HFFc6 (cell line): ENCODE data around the gene SIRT4. TPM values are rescaled to one million over a fixed set of nuclear protein-coding genes. Genes with fewer than 3 reads are reported as not detected.

Experiments used
- DNase-seq: peaks from one replicate; pipeline ENCODE4 v3.0.0-alpha.2; 2018
- H3K27ac Mint-ChIP-seq: 2 replicates; pipeline ENCODE4 v1.8.0; 2020; ENCODE audit warnings: mild to moderate bottlenecking, mixed read lengths
- H3K27me3 Mint-ChIP-seq: 2 replicates; pipeline ENCODE4 v1.8.0; 2021; ENCODE audit warnings: mild to moderate bottlenecking, moderate library complexity, mixed read lengths; ENCODE audit not compliant: insufficient read depth
- H3K36me3 Mint-ChIP-seq: 2 replicates; pipeline ENCODE4 v1.8.0; 2021; ENCODE audit warnings: low read depth, mixed read lengths
- H3K4me1 Mint-ChIP-seq: 2 replicates; pipeline ENCODE4 v1.8.0; 2020; ENCODE audit warnings: low read depth, mixed read lengths
- H3K4me3 Mint-ChIP-seq: 2 replicates; pipeline ENCODE4 v1.8.0; 2020; ENCODE audit warnings: mild to moderate bottlenecking, moderate library complexity, mixed read lengths
- H3K9me3 Mint-ChIP-seq: 2 replicates; pipeline ENCODE4 v1.8.0; 2020; ENCODE audit warnings: mild to moderate bottlenecking, mixed read lengths
- total RNA-seq, 6 experiments: library from RNA; stranded (reverse); fragmentation: NEBNext Ultra II Directional; extraction: Animal tissue kit (Norgen Biotek cat#: 25700); gene quantifications; 2 replicates in 1 of 6; 3 replicates in 5 of 6; pipeline ENCODE4 v1.2.3, GENCODE V29; 2021
- TF ChIP-seq, protein P1 (sequence below): fragments of 200-600 bp; sonication (generic); IDR thresholded peaks from 2 replicates; pipeline ENCODE4 v1.5.0; 2021; ENCODE audit warnings: antibody characterized with exemption, mild to moderate bottlenecking

SIRT4 gene
- total RNA-seq, 6 experiments from 2014 or later, result 0.84 to 2.1 (median 1.1) TPM

DNA sequence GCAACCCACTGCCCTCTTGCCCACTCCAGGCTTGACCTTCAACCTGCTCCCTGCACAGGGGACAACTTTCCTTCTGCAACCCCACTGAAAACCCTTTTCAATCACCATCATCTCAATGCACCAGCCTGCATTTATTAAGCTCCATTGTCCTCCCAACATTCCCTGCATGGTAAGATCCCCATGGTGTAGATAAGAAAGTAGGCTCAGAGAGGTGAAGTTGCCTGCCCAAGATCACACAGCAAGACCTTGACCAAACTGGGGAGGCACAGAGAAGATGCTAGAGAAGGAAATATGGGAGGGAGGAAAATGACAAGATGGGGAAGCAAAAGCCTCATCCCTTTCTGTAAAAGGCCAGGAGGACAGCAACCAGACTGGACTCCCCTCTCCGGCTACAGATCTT is 57.0 kb downstream of the SIRT4 start:
- Mint-ChIP-seq H3K36me3 (no peaks in the 10 kb centered on the region), H3K4me1 (no peaks in the 10 kb centered on the region), H3K4me3 (no peak overlapping the region), H3K27ac (no peak overlapping the region), H3K9me3 (no peaks in the 10 kb centered on the region), H3K27me3 (peaks cover 26% of the 10 kb centered on the region)
- DNase-seq, result no peak
- TF ChIP-seq, protein P1, sequence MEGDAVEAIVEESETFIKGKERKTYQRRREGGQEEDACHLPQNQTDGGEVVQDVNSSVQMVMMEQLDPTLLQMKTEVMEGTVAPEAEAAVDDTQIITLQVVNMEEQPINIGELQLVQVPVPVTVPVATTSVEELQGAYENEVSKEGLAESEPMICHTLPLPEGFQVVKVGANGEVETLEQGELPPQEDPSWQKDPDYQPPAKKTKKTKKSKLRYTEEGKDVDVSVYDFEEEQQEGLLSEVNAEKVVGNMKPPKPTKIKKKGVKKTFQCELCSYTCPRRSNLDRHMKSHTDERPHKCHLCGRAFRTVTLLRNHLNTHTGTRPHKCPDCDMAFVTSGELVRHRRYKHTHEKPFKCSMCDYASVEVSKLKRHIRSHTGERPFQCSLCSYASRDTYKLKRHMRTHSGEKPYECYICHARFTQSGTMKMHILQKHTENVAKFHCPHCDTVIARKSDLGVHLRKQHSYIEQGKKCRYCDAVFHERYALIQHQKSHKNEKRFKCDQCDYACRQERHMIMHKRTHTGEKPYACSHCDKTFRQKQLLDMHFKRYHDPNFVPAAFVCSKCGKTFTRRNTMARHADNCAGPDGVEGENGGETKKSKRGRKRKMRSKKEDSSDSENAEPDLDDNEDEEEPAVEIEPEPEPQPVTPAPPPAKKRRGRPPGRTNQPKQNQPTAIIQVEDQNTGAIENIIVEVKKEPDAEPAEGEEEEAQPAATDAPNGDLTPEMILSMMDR, result no peak

DNA sequence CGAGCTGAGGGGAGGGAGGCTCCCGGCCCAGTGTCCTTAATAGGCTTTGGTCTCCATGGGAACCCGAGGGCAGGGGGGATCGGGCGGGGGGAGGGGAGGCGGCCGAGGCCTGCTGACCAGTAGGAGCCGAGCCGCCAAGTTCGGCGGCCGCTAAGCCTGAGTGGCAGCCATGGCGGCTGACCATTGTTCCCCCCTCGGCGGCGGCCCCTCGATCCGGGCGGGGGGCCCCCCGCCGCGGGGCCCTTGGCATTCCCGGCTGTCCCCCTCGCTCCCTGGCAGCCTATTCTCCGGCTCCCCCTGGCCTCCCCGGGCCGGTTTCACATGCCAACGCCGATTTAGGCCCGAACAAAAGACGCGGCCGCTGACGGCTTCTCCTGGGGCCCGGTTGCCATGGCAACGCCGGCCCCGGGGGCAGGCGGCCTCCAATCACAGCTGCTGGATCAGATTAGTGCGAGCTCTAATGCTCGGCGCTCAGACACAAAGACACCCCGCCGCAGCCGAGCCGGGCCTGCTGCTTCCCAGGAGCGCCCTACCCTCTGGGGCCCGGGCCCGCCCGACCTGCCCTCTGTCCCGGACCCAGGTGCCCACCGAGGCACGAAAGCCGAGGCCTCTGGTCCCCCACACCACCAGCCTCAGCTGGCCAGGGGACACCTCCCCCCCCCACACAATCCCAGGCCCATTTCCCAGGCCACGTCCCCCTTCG is 59.5 kb downstream of the SIRT4 start:
- no peaks in the 10 kb centered on the region for H3K36me3 Mint-ChIP-seq
- DNase-seq, result no peak
- no peaks in the 10 kb centered on the region for H3K9me3 Mint-ChIP-seq
- TF ChIP-seq, protein P1, result no peak
- no peaks in the 10 kb centered on the region for H3K4me1 Mint-ChIP-seq
- H3K27me3 Mint-ChIP-seq, result peaks cover 41% of the 10 kb centered on the region
- no peak overlapping the region for H3K27ac Mint-ChIP-seq
- no peak overlapping the region for H3K4me3 Mint-ChIP-seq

Other genes with a start within 250 kb of the SIRT4 start
- 10 to 100 TPM; 50.5 to 62.0 (median 55.3) TPM for gene RAB35, start 185.6 kb upstream of the SIRT4 start, total RNA-seq
- 100 to 1,000 TPM in 1 of 6 experiments, 10 to 100 TPM in 5; 76.5 to 102 (median 83.1) TPM for gene GCN1, start 107.6 kb upstream of the SIRT4 start, total RNA-seq
- 1,000 to 10,000 TPM; 2,131 to 2,494 (median 2,241) TPM for gene RPLP0, start 101.2 kb upstream of the SIRT4 start, total RNA-seq
- 100 to 1,000 TPM; 219 to 290 (median 253) TPM for gene PXN, start 36.6 kb upstream of the SIRT4 start, total RNA-seq
- 1,000 to 10,000 TPM in 5 of 6 experiments, 100 to 1,000 TPM in 1; 743 to 2,047 (median 1,452) TPM for gene RNU4-2, start 10.4 kb upstream of the SIRT4 start, total RNA-seq
- gene RNU4-1, start 9.1 kb upstream of the SIRT4 start, total RNA-seq, result 1,000 to 10,000 TPM in 4 of 6 experiments, 100 to 1,000 TPM in 2; 766 to 1,512 (median 1,200) TPM
- not detected for gene PLA2G1B, start 25.5 kb downstream of the SIRT4 start, total RNA-seq
- not detected for gene MSI1, start 66.8 kb downstream of the SIRT4 start, total RNA-seq
- gene COX6A1, start 135.8 kb downstream of the SIRT4 start, total RNA-seq, result 100 to 1,000 TPM; 356 to 391 (median 373) TPM
- 10 to 100 TPM; 37.9 to 49.0 (median 41.6) TPM for gene TRIAP1, start 144.1 kb downstream of the SIRT4 start, total RNA-seq
- 10 to 100 TPM; 16.3 to 30.9 (median 24.0) TPM for gene GATC, start 144.1 kb downstream of the SIRT4 start, total RNA-seq
- 100 to 1,000 TPM; 232 to 247 (median 238) TPM for gene SRSF9, start 167.4 kb downstream of the SIRT4 start, total RNA-seq
- gene DYNLL1, start 193.8 kb downstream of the SIRT4 start, total RNA-seq, result 100 to 1,000 TPM; 530 to 650 (median 609) TPM
- gene COQ5, start 226.8 kb downstream of the SIRT4 start, total RNA-seq, result 10 to 100 TPM; 26.0 to 30.7 (median 27.4) TPM
- gene RNF10, start 232.0 kb downstream of the SIRT4 start, total RNA-seq, result 100 to 1,000 TPM; 145 to 203 (median 158) TPM